Colonic mucosa (tissue), 4 donors: ENCODE measurements around the gene FBXL12. TPM values are rescaled to one million over a fixed set of nuclear protein-coding genes. Genes with fewer than 3 reads are reported as not detected.
"Not testable (repeated sequence)": the region's sequence is repeated elsewhere in the genome, so short reads cannot be mapped to it uniquely, and the experiment has no call there.

Experiments
- DNase-seq: peaks from one replicate; pipeline ENCODE4 v3.0.0-alpha.2; 2020
- H3K27ac ChIP-seq: fragments of 200-600 bp; one replicate; pipeline ENCODE4 v1.8.0; 2021
- H3K27me3 ChIP-seq: fragments of 200-600 bp; one replicate; pipeline ENCODE4 v1.8.0; 2021
- H3K36me3 ChIP-seq: fragments of 200-600 bp; one replicate; pipeline ENCODE4 v1.8.0; 2021
- H3K4me1 ChIP-seq: fragments of 200-600 bp; one replicate; pipeline ENCODE4 v1.8.0; 2021; ENCODE audit warnings: mild to moderate bottlenecking
- H3K4me3 ChIP-seq: fragments of 200-600 bp; one replicate; pipeline ENCODE4 v1.8.0; 2021
- H3K9ac ChIP-seq, 2 donors: one replicate each; pipeline ENCODE4 v1.7.0; 2013; ENCODE audit warnings: control low read depth in 2 of 2, low read depth in 2 of 2, low read length in 2 of 2
- H3K9me3 ChIP-seq: fragments of 200-600 bp; one replicate; pipeline ENCODE4 v1.8.0; 2021
- intact Hi-C: fragments of 100-400 bp; cut with DNase I; formaldehyde crosslinking; loops from one replicate; pipeline ENCODE4 v1.14.1; 2022
- total RNA-seq, 2 donors: library from RNA; stranded (reverse); fragmentation: NEBNext Ultra II Directional in 1 of 2; extraction: Animal tissue kit (Norgen Biotek cat#: 25700) in 1 of 2; gene quantifications; one replicate each; pipeline ENCODE4 v1.2.1, GENCODE V29; 2021
- TF ChIP-seq, protein P1 (sequence below): fragments of 200-600 bp; IDR thresholded peaks from one replicate; pipeline ENCODE4 v1.8.0; 2022; ENCODE audit warnings: antibody characterized with exemption, mild to moderate bottlenecking
- donor health status: healthy.
- donor health status: DM: no; HTN: no; CAD: no.
- donor health status: DM: no; HTN: no; CAD: no.

The FBXL12 gene
- total RNA-seq, 2 donors from 2014 or later, result 30.5 to 30.7 TPM

GRCh38 chr19:9823816-9824215 is 4.9 kb upstream of the FBXL12 start:
- intact Hi-C loops, result no loop called here
- Histone ChIP-seq H3K36me3 (no peaks in the 10 kb centered on the region), H3K9me3 (no peaks in the 10 kb centered on the region), H3K4me1 (peaks cover 9% of the 10 kb centered on the region), H3K4me3 (no peak overlapping the region), H3K9ac (no peak overlapping the region), H3K27ac (no peak overlapping the region), H3K27me3 (no peaks in the 10 kb centered on the region)
- TF ChIP-seq, protein P1, sequence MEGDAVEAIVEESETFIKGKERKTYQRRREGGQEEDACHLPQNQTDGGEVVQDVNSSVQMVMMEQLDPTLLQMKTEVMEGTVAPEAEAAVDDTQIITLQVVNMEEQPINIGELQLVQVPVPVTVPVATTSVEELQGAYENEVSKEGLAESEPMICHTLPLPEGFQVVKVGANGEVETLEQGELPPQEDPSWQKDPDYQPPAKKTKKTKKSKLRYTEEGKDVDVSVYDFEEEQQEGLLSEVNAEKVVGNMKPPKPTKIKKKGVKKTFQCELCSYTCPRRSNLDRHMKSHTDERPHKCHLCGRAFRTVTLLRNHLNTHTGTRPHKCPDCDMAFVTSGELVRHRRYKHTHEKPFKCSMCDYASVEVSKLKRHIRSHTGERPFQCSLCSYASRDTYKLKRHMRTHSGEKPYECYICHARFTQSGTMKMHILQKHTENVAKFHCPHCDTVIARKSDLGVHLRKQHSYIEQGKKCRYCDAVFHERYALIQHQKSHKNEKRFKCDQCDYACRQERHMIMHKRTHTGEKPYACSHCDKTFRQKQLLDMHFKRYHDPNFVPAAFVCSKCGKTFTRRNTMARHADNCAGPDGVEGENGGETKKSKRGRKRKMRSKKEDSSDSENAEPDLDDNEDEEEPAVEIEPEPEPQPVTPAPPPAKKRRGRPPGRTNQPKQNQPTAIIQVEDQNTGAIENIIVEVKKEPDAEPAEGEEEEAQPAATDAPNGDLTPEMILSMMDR, result no peak
- no peak for DNase-seq

- H3K27me3 ChIP-seq, H3K9ac ChIP-seq, H3K9me3 ChIP-seq, H3K36me3 ChIP-seq, intact Hi-C loops, H3K4me3 ChIP-seq: not testable (repeated sequence)
- peak; percentile 29 for DNase-seq
- Histone ChIP-seq H3K27ac (peak overlapping the region; percentile 65), H3K4me1 (peaks cover 17% of the 10 kb centered on the region)
Observed at GRCh38 chr19:9820034-9820433, 1.2 kb upstream of the FBXL12 start.

DNA sequence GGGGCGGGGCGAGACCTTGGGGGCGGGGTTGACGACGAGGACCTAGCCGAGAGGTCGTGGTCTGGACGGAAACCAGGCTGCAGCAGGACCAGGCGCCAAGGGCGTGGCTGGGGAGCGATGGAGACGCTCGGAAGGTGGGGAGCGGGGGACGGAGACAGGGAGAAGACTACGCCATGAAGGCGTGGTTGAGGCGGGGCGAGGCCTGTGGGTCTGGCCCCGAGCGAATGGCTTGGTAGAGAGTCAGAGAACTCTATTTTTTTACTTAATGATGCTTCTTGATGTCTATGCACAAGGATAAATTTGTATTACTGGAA is 674 bp upstream of the FBXL12 start:
- Histone ChIP-seq H3K9ac (peak overlapping the region in 1 of 2 donors; percentile 5), H3K27ac (peak overlapping the region; percentile 65), H3K4me1 (peaks cover 17% of the 10 kb centered on the region), H3K36me3 (no peaks in the 10 kb centered on the region), H3K27me3 (no peaks in the 10 kb centered on the region), H3K4me3 (peak overlapping the region; percentile 14), H3K9me3 (no peaks in the 10 kb centered on the region)
- TF ChIP-seq, protein P1, result no peak
- intact Hi-C loops, result no loop called here
- no peak for DNase-seq

DNA sequence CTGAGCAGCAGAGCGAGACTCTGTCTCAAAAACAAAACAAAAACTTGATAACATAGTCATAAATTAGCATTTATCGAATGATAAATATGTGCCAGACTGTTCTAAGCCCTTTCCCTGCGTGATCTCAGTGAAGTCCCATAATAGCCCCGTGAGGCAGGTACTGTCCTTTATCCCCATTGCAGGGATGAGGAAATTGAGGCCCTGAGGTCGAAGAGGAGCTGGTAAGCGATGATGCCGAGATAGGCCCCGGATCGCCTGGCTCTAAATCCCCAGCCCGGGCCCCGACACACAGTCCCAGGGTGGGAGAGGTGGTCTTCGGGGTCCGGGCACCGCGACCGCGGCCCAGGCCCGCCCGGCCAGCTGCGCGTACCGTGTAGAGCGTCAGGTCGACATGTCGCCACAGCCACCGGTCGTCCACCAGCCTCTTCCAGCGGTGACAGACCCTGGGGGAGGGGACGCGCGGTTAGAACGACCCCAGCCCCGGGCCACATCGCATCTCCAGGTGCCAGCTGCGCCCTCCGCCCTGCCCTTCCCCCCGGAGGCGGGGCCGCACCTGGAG is 625 bp downstream of the FBXL12 start:
- DNase-seq, result no peak
- intact Hi-C loops, result no loop called here
- TF ChIP-seq, protein P1, result no peak

DNA sequence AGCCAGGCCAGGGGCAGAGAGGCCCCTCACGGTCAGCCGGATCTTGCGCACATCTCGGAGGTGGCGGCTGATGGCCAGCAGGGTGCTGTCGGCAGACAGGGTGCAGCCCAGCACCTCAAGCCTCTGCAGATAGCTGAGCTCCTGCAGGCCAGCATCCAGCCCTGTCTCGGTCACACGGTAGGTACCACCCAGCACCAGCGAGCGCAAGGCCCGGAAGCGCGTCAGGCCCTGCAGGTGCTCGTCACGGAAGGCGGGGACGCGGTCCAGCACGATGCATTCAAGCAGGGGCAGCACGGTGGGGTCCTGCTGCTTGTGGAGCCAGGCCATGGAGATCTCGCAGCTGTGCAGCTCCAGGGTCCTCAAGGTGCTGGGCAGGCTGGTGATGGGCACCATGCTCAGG is 7.7 kb downstream of the FBXL12 start:
- H3K27ac ChIP-seq, result no peak overlapping the region
- H3K36me3 ChIP-seq, result peaks cover 17% of the 10 kb centered on the region
- no peaks in the 10 kb centered on the region for H3K4me1 ChIP-seq
- H3K4me3 ChIP-seq, result no peak overlapping the region
- TF ChIP-seq, protein P1, result no peak
- intact Hi-C loops, result no loop called here
- no peak for DNase-seq
- no peak overlapping the region for H3K9ac ChIP-seq
- H3K9me3 ChIP-seq, result no peaks in the 10 kb centered on the region
- no peaks in the 10 kb centered on the region for H3K27me3 ChIP-seq

More for the DNA sequence above, 625 bp downstream of the FBXL12 start:
- H3K4me3 ChIP-seq, result peak overlapping the region; percentile 99
- H3K4me1 ChIP-seq, result peaks cover 17% of the 10 kb centered on the region
- no peaks in the 10 kb centered on the region for H3K36me3 ChIP-seq
- peak overlapping the region; percentile 99 for H3K27ac ChIP-seq
- H3K9me3 ChIP-seq, result no peaks in the 10 kb centered on the region
- no peaks in the 10 kb centered on the region for H3K27me3 ChIP-seq
- H3K9ac ChIP-seq, result peak overlapping the region; percentile 94 to 98

DNA sequence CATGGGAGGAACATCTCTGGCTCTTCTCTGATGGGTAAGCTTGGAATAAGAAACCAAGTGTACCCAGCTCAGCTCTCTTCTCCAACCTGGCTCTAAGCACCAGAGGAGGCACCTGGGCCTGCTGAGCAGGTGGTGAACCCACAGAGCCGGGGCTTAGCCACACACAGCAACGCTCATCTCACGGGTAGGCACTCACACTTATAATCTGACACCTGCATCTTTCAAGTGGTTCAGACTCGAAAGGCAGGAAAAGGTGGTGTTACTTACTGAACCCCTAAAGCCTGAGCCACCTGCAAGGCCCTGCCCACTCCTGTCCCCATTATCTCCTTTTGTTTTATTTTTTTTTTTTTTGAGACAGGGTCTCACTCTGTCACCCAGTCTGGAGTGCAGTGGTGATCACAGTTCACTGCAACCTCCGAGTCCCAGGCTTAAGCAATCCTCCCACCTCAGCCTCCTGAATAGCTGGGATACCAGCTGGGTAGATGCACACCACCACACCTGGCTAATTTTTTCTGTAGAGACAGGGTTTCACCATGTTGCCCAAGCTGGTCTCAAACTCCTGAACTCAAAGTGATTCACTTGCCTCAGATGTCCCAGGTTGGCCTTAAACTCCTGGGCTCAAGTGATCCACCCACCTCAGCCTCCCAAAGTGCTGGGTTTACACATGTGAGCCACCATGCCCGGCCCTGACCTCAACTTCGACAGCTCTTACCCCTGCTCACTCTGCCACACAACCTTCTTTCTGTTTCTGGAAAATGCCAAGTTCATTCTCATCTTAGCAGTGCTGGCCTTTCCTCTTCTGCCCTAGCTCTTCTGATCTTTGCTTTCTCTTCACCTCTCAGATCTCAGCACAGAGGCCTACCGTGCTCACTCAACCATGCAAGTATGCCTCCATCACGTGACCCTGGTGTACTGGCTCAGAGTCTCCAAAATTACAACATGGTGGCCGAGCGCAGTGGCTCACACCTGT is 9.7 kb downstream of the FBXL12 start:
- no peak overlapping the region for H3K27ac ChIP-seq
- TF ChIP-seq, protein P1, result no peak
- H3K9me3 ChIP-seq, result no peaks in the 10 kb centered on the region
- DNase-seq, result no peak
- H3K36me3 ChIP-seq, result peaks cover 17% of the 10 kb centered on the region
- intact Hi-C loops, result no loop called here
- no peak overlapping the region for H3K9ac ChIP-seq
- H3K4me3 ChIP-seq, result no peak overlapping the region
- H3K4me1 ChIP-seq, result no peaks in the 10 kb centered on the region
- no peaks in the 10 kb centered on the region for H3K27me3 ChIP-seq
